Right cardiac atrium (tissue), 5 donors: ENCODE results near the gene THADA. TPM values are rescaled to one million over a fixed set of nuclear protein-coding genes. Genes with fewer than 3 reads are reported as not detected.

Experiments
- ATAC-seq, 2 donors: fragments of 200-7000 bp; cut with Tn5 transposase; one replicate each; pipeline versions ENCODE4 v1.8.0 to v1.9.1; 2020; ENCODE audit warnings: moderate library complexity in 2 of 2, mild to moderate bottlenecking in 1 of 2
- DNase-seq, 3 donors: peaks; one replicate each; pipeline ENCODE4 v3.0.0-alpha.2; 2020
- H3K27ac ChIP-seq: one replicate; pipeline ENCODE4 v1.5.1; 2013; ENCODE audit warnings: mild to moderate bottlenecking, low read length, control low read depth, moderate library complexity
- H3K27me3 ChIP-seq: one replicate; pipeline ENCODE4 v1.6.1; 2013; ENCODE audit not compliant: control insufficient read depth, insufficient read depth
- H3K4me1 ChIP-seq: one replicate; pipeline ENCODE4 v1.6.1; 2013; ENCODE audit warnings: low read length; ENCODE audit not compliant: control insufficient read depth, insufficient read depth
- H3K4me3 ChIP-seq: one replicate; pipeline ENCODE4 v1.5.1; 2013; ENCODE audit warnings: low read length, control low read depth
- H3K9me3 ChIP-seq: one replicate; pipeline ENCODE4 v1.6.1; 2013; ENCODE audit warnings: low read length; ENCODE audit not compliant: control insufficient read depth
- WGBS: extraction: QIAGEN DNeasy Blood & Tissue Kit; methylation state at CpG from one replicate; pipeline ENCODE4 v1.1.7; 2013; 5-methylcytosine and 5-hydroxymethylcytosine counted together
- intact Hi-C, 4 donors: fragments of 100-400 bp; cut with DNase I; formaldehyde crosslinking; loops; one replicate each; pipeline versions ENCODE4 v1.11.0 to v1.14.0; 2022 to 2023
- polyA plus RNA-seq: library from polyadenylated mRNA; stranded (reverse); fragments of 200-250 nt; gene quantifications from one replicate; pipeline ENCODE4 v1.2.3, GENCODE V29; 2013
- total RNA-seq, 4 donors: library from RNA; stranded (reverse); fragmentation: NEBNext Ultra II Directional; extraction: Animal tissue kit (Norgen Biotek cat#: 25700); gene quantifications; one replicate each; pipeline ENCODE4 v1.2.1, GENCODE V29; 2021
- donor health status: healthy with polysubstance abuse.
- donor health status: DM: no; HTN: yes; CAD: no.
- donor health status: DM: no; HTN: no; CAD: no.
- donor health status: DM: no; HTN: yes; CAD: no; lungs with severe emphysema.
- donor health status: DM: yes; HTN: yes; CAD: no.

The THADA gene
- total and polyA plus RNA-seq, 5 donors = 10.6 to 20.7 (median 19.8) TPM

DNA sequence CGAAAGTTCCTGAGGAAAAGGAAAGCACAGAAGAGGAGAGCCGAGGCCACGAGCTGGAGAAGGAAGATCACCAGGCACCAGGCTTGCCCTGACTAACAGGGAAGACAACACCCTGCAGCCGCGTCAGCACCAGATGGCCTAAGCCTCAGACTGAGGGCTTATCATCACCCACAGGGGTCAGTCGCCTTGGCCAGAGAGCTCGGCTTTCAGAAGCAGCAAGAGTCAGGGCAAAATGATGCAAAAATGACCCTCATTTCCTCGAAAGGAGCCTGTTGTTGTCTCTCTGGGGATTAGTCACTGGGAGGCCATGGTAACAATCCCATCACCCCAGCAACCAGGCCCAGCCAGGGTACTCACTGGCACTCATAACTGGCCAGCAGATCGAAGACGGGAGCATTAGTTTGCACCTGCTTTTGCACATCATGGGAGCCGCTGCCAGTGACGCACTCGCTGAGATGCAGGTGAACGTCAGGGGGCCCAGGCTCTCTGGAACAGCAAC, 326.7 kb downstream of the THADA start:
- peak overlapping the region; percentile 95 for H3K27ac ChIP-seq
- no peaks in the 10 kb centered on the region for H3K27me3 ChIP-seq
- peaks cover 29% of the 10 kb centered on the region for H3K4me1 ChIP-seq
- 34% methylated on average over 14 of the region's 14 CpGs for WGBS
- intact Hi-C loops = loop anchor here in 1 of 4 donors (5.0 kb wide), 1 partner anchor 63 kb away; no protein-coding TSS in a partner anchor
- H3K4me3 ChIP-seq = no peak overlapping the region
- ATAC-seq (peak; percentile 86 to 92), DNase-seq (peak; percentile 93 to 96 (median 94))
- H3K9me3 ChIP-seq = no peaks in the 10 kb centered on the region

DNA sequence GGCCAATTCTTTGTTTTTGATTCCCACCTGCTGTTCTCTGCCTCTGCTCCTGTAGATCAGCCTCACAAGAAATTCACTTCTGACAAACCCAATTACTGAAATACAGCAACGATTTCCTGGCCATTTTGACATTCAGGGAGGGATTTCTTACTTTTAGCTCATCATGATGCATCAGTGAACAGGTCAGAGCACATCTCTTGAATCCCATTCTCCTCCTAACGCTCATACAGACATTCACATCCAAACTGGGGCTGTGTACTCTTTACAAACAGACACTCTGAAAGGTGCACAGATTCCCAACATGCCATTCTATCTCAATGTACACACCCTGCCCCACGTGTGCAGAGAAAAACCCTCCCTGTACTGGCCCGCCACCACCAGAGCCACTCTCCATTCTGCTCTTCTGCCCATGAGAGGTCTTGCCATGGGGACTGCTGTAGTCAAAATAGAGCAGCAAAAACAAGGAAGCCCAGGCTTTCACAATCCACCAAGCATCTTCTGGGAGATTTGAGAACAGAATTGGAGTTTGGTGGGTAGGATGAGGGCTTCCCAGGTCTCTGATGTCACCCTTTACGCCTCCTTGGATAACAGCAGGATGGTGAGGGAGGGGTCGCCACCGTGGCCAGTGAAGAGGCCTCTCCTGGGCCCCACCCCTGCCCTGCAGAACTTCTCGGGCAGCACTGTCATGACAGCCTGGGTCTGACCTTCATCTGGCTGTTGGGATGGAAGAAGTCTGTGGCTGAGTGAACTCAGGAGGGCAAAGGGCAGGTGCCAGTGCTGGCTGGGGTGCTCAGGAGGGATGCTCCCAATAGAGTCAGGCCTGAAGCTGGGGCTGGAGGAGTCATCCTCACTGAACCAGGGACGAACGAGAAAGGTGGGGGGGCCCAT, 327.5 kb downstream of the THADA start:
- peaks cover 25% of the 10 kb centered on the region for H3K4me1 ChIP-seq
- ATAC-seq = peak in 1 of 2 donors; percentile 1
- H3K9me3 ChIP-seq = no peaks in the 10 kb centered on the region
- H3K27ac ChIP-seq = peak overlapping the region; percentile 95
- WGBS = 66% methylated on average over 10 of the region's 10 CpGs
- H3K4me3 ChIP-seq = no peak overlapping the region
- no peaks in the 10 kb centered on the region for H3K27me3 ChIP-seq
- intact Hi-C loops = loop anchor here in 1 of 4 donors (5.0 kb wide), 1 partner anchor 64 kb away; no protein-coding TSS in a partner anchor
- DNase-seq = peak; percentile 22 to 66 (median 65)

DNA sequence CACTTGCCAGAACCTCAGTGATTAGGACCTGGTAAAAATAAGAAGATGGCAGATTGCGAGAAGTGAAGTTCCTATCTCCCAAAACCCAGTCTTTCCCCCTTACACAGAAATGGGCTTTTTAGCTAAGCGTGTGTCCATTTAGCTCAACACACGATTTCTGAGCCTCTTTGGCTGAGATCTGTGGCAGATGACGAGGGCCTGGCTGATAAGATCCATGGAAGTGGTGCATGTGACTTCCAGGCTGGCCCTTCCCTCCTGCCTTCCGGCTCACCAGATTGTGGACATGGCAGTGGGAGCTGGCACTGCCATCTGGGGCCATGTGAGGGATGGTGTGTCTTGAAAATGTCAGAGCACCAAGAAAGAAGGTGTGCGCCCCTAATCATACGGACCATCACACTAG, 328.5 kb downstream of the THADA start:
- H3K27ac ChIP-seq = no peak overlapping the region
- no peaks in the 10 kb centered on the region for H3K9me3 ChIP-seq
- H3K4me1 ChIP-seq = peaks cover 25% of the 10 kb centered on the region
- no peaks in the 10 kb centered on the region for H3K27me3 ChIP-seq
- ATAC-seq = no peak
- H3K4me3 ChIP-seq = no peak overlapping the region
- intact Hi-C loops = loop anchor here in 1 of 4 donors (5.0 kb wide), 1 partner anchor 65 kb away; no protein-coding TSS in a partner anchor
- 67% methylated on average over 7 of the region's 7 CpGs for WGBS
- DNase-seq = peak; percentile 61 to 73 (median 71)

DNA sequence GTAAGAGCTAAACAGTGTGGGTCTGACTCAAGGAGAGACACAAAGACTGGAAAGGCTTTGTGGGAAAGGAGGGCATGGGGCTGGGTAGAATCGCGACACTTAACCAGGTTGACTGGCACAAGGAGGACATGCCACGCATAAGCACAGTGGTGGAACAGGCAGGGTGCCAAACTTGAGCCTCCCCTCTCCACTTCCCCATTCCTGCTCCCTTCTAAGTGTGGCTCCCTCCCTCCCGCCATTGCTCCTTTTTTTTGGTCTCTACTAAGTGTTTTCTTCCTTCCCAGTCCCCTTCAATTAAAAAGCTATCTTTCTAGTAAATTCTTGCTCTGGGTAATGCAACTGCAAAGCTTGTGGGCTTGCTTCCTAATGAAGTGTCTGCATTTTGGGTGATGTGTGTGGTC, 329.1 kb downstream of the THADA start:
- Histone ChIP-seq H3K4me1 (peaks cover 25% of the 10 kb centered on the region), H3K27ac (no peak overlapping the region), H3K9me3 (no peaks in the 10 kb centered on the region), H3K27me3 (no peaks in the 10 kb centered on the region), H3K4me3 (no peak overlapping the region)
- DNase-seq (peak; percentile 65 to 86 (median 84)), ATAC-seq (no peak)
- intact Hi-C loops = loop anchor here in 1 of 4 donors (5.0 kb wide), 1 partner anchor 66 kb away; no protein-coding TSS in a partner anchor
- WGBS = 65% methylated on average over 4 of the region's 4 CpGs

DNA sequence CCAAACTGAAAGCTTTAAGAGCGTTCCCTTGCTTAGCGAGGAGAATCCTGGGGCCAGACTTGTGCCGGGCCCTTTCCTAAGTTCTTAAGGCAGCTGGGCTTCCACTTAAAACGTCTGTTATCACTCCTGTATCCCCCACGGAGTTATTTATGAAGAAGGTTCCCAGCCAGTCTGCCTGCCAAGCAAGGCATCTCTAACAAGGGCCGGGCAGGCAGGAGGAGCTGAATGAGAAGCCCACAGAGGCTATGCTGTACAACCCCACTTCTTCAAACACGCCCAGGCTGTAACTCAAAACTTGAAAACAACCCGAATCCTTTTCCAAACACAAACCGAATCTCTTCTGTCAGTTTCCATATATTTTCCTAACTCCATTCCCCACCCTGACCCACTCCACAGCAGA, 330.4 kb downstream of the THADA start:
- no peak overlapping the region for H3K4me3 ChIP-seq
- intact Hi-C loops = loop anchor here in 1 of 4 donors (5.0 kb wide), 1 partner anchor 67 kb away; no protein-coding TSS in a partner anchor
- peaks cover 24% of the 10 kb centered on the region for H3K4me1 ChIP-seq
- 40% methylated on average over 9 of the region's 9 CpGs for WGBS
- H3K9me3 ChIP-seq = no peaks in the 10 kb centered on the region
- ATAC-seq (peak in 1 of 2 donors; percentile 17), DNase-seq (peak; percentile 58 to 86 (median 72))
- peak overlapping the region; percentile 76 for H3K27ac ChIP-seq
- no peaks in the 10 kb centered on the region for H3K27me3 ChIP-seq

DNA sequence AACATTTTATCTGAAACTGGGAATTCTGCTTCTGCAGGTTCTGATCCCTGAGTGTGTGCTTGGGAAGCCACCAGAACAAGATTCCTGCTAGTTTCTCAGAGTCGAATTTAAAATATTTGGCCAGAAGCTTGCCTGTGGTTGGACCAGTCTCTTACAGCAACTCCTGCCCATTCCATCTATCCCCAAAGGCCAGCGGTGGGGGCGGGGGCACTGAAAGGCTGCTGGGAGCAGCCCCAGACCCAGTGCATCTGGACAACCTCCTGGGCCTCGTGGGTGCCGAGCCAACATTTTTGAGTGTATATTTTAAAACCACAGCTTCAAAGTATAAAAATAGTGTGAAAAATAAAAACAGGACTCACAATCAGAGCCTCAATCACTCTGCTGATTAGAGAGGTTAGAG, 330.8 kb downstream of the THADA start:
- ATAC-seq (peak in 1 of 2 donors; percentile 49), DNase-seq (peak; percentile 75 to 92 (median 91))
- H3K4me3 ChIP-seq = no peak overlapping the region
- peaks cover 20% of the 10 kb centered on the region for H3K4me1 ChIP-seq
- H3K9me3 ChIP-seq = no peaks in the 10 kb centered on the region
- peak overlapping the region; percentile 76 for H3K27ac ChIP-seq
- 46% methylated on average over 5 of the region's 5 CpGs for WGBS
- no peaks in the 10 kb centered on the region for H3K27me3 ChIP-seq
- intact Hi-C loops = loop anchor here in 1 of 4 donors (5.0 kb wide), 1 partner anchor 67 kb away; no protein-coding TSS in a partner anchor

DNA sequence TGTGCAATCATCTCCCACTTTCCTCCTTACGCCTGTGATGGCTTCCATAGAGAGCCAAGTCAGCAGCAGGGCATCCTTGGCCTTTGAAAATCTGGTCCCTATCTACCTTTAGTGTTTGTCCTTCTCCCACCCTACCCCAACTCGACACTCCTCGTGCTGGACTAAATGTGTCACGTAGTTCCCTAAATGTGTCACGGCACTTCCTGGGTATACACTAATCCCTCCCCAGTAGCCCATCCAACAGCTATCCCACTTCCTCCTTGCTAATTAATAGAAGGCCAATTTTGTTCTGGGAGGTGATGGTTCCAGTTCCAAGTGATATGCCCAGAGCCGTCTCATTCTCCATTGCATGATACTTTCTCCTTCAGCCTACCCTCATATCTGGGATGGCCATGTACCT, 332.9 kb downstream of the THADA start:
- Histone ChIP-seq H3K4me3 (no peak overlapping the region), H3K27ac (no peak overlapping the region), H3K27me3 (no peaks in the 10 kb centered on the region), H3K9me3 (no peaks in the 10 kb centered on the region), H3K4me1 (peaks cover 11% of the 10 kb centered on the region)
- 84% methylated on average over 6 of the region's 6 CpGs for WGBS
- DNase-seq (no peak), ATAC-seq (no peak)
- intact Hi-C loops = no loop called here

DNA sequence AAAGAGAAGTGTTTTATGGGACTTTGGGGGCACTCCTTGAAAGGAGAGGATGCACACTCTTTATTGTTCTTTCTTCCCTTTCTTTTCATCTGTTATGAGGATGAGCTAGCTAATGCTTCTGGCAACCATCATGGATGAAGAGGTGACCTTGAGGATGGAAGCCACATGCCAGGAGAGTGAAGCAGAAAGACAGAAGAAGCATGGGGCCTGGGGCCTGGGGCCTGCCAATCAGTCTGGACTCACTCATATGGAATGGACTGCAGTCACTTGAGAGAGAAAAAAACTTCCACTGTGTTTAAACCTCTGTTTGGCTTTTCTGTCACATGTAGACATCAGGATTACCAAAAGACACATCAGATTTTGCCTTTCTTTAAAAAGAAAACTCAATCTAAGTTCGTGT, 333.6 kb downstream of the THADA start:
- intact Hi-C loops = no loop called here
- DNase-seq (no peak), ATAC-seq (no peak)
- Histone ChIP-seq H3K4me1 (peaks cover 10% of the 10 kb centered on the region), H3K27ac (no peak overlapping the region), H3K9me3 (no peaks in the 10 kb centered on the region), H3K27me3 (no peaks in the 10 kb centered on the region), H3K4me3 (no peak overlapping the region)
- WGBS = 96% methylated on average over 1 of the region's 1 CpG

DNA sequence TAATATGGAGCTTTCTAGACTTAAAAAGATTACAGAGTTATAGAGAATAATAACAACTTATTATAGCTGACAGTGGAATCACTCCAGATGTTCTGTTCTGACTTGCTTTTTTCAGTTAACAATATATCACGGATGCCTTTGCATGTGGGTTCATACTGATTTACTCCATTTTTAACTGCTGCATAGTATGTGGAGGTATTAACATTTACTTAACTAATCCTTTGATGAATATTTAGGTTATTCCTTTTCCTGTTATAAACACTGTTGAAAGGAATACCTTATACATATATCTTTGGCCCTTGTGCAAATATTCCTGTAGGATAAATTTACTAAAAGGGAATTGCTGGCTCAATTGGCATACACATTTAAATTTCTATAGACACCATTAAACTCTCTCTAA, 336.3 kb downstream of the THADA start:
- ATAC-seq = no peak
- H3K27me3 ChIP-seq = no peaks in the 10 kb centered on the region

DNA sequence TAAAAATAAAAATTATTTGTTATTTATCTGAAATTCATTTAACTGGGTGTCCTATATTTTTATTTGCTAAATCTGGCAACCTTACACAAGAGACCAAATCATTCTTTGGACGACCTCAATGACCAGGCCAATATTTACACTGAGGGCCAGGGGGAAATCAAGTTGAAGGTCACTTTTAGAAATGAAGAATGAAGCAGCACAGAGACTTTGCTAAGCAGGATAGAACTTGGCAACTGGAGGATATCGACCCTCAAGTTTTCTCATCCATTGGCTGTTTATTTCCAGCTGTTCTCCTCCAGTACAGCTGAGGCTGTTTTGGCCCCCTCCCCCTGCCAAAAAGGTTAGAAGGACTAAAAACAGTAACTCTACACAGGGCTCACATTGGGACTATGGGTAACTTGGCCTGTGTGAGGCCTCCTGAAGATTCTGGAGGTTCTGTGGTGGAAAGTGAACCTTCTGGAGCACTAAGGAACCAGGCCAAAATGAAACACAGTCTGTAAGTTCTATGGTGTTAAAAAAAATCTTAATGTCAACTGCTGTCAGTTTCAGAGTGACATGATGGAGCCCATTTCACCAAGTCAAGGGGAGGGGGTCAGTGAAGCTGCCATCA, 337.2 kb downstream of the THADA start:
- intact Hi-C loops = no loop called here
- H3K4me1 ChIP-seq = peaks cover 8% of the 10 kb centered on the region
- WGBS = 69% methylated on average over 2 of the region's 2 CpGs
- DNase-seq (no peak), ATAC-seq (no peak)
- H3K27me3 ChIP-seq = no peaks in the 10 kb centered on the region
- H3K4me3 ChIP-seq = no peak overlapping the region
- no peaks in the 10 kb centered on the region for H3K9me3 ChIP-seq
- no peak overlapping the region for H3K27ac ChIP-seq

More for the DNA sequence above, 336.3 kb downstream of the THADA start:
- Histone ChIP-seq H3K27ac (no peak overlapping the region), H3K4me3 (no peak overlapping the region), H3K4me1 (peaks cover 8% of the 10 kb centered on the region), H3K9me3 (no peaks in the 10 kb centered on the region)
- no peak for DNase-seq
- 92% methylated on average over 1 of the region's 1 CpG for WGBS
- intact Hi-C loops = no loop called here
